HG03025 (cell line): ENCODE measurements around the gene CXCL3.

Experiments
- ATAC-seq: cut with Tn5 transposase; IDR thresholded peaks from one replicate; pipeline ENCODE4 v1.9.1; 2021; ENCODE audit warnings: mild to moderate bottlenecking, moderate library complexity; ENCODE audit not compliant: unreplicated experiment, low FRiP score

Gene CXCL3

DNA sequence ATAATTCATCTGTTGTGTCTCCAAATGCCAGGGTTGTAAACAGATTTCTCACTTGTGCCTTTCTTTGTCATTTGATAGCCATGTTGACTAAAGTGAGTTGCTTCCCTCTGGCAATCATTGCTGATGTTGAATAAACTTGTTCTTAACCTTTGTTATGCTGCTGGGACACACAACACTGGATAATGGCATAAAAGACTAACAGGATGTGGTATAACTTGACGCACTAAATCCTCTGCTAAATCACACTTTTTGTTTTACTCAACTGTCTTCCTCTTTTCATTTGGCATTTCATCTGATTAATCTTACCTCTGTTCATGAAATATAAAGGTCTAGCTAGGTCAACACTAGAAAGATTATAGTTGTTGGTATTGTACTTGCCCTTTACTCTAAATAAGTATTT, 22.4 kb downstream of the CXCL3 start:
- no peak for ATAC-seq

DNA sequence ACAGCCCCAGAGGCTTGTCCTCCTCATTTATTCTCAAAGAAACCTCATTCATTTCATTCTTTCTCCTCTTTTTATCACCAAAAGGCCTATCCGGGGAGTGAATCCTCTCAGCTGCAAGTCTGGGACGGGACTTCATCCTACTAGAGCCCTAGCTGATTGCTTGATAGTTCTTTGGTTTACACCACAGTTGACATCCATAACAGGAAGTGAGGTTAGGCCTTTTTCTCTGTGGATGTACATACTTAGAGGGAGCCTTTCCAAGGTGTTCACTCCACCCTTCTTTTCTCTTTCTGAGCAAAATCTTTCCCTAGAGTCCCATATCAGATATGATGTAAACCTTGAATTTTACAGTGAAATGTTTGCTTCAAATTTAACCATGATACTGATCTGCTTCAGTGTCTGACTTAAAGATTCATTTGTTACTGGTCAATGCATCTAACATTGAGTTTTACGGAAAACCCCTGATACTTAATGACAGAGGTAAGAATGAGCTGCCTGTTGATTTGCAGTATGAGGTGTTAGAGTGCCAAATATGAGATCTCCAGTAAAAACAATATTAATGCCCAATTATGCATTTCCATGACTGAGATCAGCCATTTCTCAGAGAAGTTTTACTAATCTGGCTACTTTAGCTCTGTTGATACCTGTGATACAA, 23.2 kb downstream of the CXCL3 start:
- ATAC-seq, result no peak

DNA sequence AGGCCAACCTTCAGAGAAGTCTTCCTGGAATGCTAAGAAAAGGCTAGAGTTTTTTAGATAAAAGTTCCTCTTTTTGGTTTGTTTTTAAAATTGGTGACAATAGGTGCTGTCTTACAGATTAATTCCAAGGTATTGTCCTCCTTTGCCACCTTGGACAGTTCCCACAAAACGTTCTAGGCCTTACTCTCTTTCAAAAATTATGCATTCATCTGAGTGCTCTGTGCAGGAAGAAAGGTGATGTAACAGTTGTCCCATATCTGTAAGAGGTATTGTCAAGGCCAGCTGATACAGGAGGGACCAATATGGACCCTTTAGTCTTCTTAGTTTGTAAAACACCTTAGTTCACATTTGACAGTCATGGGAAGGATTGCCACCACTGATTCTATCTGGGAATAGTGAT, 24.2 kb downstream of the CXCL3 start:
- ATAC-seq, result no peak

DNA sequence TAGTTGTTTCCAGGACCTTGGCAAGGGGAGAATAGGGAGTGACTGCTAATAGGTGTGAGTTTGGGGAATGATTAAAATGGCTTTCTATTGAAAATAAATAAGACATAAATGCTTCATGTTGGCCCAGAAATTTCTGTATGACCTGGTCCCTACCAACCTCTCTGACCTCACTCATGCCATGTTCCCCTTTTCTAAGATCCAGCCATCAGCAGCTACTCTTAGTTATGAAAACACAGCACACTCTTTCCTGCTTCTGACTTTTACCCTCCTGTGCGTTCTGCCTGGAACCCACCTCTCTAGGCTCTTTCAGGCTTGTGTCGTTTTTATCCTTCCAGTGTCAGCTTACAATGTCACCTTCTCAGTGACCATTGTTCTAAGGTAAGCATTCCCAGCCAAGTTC, 25.2 kb downstream of the CXCL3 start:
- ATAC-seq, result no peak

DNA sequence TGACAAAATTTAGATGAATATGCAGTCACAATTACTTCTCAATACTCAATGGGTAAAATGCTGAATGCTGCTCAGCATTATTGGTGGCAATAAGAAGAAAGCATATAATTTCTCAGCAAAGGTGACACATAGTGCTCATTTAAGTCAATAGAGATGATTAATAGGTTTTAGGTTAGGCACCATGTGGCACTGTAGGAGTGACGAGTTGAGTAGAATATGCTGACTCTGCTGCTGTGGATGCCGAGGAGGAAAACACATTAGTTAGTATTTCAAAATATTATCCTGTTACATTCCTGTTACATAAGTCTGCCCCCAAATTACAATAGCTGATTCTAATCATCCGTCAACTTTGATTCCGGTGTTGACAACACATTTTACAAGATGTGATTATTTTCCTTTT, 26.4 kb downstream of the CXCL3 start:
- ATAC-seq, result no peak

DNA sequence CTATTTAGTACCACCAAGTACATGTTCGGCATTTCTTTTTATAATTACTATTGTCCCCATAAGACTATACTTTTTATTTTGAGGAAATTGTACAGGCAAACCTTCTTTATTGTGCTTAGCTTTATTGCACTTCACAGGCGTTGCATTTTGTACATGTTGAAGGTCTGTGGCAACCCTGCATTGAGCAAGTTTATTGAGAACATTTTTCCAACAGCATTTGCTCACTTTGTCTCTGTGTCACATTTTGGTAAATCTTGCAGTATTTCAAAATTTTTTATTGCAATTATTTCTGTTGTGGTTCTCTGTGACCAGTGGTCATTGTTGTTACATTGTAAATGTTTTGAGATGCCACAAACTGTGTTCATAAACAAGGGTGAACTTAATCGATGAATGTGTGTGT, 29.2 kb downstream of the CXCL3 start:
- ATAC-seq, result no peak

DNA sequence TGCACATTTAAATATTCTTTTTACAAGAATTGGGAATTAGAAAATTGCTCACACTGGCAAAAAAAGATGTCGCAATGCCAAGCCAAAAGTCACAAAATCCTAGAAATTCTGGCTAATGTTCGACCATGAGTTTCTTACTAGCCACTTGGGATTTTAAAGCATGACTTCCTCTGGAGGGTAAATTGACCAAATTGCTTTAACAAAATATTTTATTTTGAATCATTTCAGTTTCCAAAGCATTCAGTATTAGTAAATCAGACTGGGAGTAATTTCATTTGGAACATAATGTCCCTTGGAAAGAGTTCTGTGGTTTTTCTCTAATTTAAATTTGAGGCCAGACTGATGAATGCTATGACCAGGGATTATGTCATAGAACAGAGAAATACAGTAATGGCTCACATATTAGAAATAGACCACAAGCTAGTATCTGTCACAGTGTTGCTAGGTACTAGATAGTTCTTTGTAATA, 32.4 kb downstream of the CXCL3 start:
- no peak for ATAC-seq

DNA sequence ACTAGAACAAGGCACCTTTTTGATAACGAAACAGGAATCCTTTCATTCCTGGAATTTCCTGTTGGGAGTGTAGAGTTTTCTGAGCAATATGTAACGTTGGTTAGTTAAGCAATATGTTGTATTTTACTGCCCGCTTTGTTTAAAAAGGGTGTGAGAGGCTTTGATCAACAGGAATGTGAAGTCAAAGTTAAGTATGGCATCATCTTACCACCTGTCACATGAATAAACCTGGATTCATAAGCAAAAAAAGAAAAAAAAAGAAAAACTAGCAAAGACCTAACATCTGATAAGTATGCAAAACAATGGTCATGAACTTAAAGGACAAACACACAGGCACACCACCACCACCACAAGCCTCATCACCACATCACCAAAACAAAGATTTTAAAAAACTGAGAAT, 33.0 kb downstream of the CXCL3 start:
- ATAC-seq, result no peak

DNA sequence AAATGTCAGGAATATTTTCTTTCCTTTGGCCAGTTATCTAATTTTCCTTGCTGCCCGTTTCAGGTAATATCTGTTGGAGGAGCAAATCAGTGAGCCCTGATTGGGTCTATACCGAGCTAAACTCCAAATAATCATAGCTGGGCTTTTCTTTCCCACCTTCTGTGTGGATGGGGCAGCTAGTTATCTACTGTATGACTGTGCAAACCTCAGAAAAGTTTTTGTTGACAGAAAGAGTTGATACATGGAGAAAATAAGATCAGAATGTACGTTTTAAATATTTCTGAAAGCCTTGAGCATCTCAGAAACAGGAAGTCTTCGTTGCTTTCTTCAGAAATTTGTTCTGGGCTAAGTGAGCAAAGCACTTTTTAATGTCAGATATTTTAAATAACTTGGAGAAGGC, 33.8 kb downstream of the CXCL3 start:
- no peak for ATAC-seq

DNA sequence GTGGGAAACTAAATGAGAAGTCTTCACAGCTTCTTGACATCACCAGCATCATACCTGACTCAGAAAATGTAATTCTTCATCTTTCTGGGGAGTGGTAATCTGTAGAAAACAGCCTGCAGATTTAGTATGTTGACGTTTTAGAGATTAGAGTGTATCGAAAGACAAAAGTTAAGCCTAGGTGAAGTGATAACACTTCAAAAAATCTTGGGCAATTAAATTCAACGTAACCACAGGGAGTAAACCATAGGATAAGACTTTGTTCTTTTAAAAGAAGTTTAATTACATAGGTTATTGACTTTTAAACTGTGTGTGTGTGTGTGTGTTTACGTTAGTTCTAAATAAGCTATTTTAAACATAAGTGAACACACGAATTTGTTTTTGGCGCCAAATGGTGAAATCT, 38.2 kb downstream of the CXCL3 start:
- ATAC-seq, result no peak

DNA sequence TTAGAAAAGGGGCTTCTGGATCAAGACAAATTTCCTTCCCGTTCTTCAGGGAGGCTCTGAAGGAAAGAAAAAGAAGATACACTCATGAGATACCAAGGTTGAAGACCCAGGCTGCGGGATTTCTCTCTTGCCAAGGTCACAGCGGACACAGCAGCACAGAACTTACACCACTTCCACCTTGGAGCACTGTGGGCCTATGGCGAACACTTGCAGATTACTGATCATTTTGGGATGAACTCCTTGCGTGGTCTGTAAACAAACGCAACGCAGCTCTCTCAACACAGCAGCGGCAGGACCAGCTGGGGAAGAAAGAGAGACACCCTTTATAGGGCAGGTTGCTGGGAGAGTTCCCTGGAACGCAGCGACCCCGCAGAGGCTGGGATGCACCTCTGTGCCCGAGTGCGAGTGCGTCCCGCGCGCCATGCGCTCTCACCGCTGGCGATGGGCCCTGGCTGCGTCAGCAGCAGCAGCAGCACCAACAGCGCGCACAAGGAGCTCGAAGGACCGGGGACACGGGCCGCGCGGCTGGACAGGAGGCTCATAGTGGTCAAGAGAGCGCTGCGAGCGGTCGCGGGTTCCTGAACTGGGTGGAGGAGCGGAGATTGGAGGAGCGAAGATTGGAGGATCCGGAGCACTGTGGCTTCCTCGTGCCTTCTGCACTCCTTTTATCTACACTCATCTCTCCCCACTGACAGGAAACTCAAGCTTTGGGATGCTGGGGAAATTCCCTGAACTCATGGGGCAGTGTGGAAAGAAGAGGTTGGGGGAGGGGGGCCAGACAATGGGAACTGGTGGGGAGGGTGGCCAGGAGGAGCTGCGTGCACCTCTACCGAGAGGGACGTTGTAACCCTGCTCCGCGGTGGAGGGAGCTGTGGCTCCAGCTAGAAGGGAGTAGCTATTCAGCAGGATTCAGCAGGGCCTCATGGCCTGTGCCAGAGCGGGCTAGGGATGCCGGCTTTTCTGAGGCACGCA, 40.2 kb downstream of the CXCL3 start, which contains the start of gene CXCL5:
CXCL5 (minus strand) TSS at position 638 of the 972 bp plus-strand sequence; CDS start at position 542, 96 bp downstream.
- no peak for ATAC-seq

DNA sequence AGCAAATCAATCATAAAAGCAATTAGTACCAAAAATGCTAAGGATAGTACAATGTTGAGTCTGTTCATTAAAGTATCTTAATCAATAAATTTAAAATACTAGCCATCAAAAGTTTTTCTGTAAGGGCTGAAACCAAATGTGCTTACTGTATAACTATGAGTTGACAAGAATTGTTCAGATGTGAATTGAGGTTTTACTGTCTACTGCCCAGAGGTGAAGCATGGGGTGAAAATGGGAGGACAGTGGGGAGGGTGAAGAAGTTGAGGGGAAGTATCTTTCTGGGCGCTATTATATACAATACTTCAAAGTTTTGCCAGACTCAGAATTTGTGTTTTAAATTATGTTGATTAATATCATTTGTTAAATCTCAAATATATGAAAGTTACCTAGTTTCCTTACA, 46.4 kb downstream of the CXCL3 start:
- ATAC-seq, result no peak

DNA sequence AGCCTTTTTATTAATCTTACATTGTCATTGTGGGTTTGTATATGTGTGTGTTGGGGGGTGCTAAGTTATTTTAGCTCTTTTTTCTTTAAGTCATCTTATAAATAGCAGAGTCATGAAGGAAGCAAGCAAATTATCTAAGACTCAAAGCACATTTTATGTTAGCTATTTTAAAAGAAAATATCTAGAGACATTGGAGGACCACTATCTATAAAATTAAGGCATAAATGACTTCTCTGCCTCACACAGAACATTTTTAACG, 46.8 kb downstream of the CXCL3 start:
- no peak for ATAC-seq

DNA sequence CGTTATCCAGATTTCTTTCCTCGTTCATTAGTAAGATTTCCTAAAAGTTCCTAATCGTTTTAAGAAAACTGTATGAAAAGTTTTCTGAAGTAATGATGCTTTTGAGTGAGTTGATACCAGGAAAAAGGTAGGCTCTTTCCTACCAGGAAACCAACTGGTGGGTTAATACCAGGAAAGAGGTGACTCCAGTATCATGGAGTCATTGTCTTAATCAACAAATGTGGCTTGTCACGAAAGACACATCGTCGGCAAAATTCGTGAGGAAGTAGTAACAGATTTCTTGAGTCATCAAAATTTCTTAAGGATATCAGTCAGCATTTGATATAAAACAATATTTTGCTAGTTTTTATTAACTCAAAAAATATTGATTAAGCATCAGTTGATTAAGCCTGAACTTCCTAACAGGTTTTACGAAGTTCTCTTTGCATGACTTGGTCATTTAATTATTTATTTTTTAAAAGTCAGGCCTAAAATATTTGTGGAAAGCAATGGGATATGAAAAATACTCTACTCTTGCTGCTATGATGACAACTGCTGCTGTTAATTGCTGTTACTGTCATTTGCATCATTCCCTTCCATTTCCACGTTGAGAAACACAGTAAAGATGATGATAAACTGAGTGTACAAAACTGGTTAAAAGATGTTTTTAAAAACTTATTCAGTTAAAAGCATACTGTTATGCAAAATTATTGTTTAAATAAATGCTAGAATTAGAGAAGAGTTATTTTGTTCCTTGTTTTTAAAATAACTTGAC, 47.3 kb downstream of the CXCL3 start:
- ATAC-seq, result no peak

DNA sequence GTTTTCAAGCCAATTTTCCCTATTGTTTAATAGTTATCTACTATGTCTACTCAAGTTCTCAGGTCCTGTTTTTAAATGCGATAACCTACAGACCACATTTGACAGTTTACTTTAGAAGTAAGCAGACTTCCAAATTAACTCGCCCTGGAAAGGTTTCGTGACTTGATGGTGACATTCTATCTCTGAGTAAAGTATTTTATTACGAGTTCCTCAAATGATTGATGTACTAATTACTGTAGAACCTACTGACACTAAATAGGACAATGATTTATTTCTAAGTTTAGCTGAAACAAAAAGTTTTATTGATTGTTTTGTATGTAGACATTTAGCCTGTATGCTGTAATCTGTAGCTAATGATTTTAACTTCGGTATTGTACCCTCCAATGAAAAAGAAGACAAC, 48.6 kb downstream of the CXCL3 start:
- ATAC-seq, result no peak

DNA sequence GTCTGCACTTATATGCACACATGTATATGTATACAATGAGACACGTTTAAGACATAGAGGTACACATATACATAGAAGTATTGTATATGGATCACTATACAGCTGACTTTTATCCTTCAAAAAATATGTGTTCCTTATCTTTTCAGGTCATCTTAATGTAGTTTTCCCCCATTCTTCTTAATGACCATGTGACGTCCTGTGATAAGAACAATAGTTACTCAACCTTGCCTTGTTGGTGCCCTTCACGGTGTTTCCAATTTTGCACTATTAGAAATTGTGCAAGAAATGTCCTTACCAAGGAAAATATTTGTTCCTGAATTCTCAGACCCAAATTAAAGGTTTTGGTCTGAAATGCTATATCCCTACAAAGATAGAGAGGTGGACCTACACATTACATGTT, 49.5 kb downstream of the CXCL3 start:
- ATAC-seq, result no peak

DNA sequence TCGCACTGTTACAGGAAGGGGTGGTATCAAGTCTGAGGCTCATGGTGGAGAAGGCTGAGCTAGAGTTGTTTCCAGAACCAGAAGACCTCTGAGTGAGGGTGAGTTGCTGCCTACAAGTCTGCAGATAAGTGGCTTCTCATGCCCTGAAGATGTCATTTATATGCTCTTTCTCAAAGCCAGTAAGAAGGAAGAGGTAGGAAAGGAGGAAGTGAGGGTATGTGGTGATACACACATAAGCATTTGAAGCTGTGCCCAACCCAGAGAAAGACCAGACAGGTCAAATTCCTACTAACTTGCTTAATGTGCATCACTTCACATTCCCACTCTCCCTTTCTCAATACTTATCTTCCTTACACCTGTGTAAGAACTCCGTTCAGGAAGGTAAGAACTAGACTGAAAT, 50.4 kb downstream of the CXCL3 start, which contains the start of gene PPBP:
PPBP (minus strand) TSS at position 130 of the 400 bp plus-strand sequence; CDS start at position 43, 87 bp downstream.
- no peak for ATAC-seq
